HUES64 (cell line): ENCODE data around the gene PCSK5.

ENCODE experiments used
- H3K27ac ChIP-seq: 2 replicates; pipeline ENCODE4 v1.7.0; 2013; ENCODE audit warnings: low read depth, low read length, inconsistent platforms
- H3K27me3 ChIP-seq: 2 replicates; pipeline ENCODE4 v1.6.1; 2013; ENCODE audit warnings: mild to moderate bottlenecking, low read length; ENCODE audit not compliant: insufficient read depth
- H3K36me3 ChIP-seq: 2 replicates; pipeline ENCODE4 v1.6.1; 2013; ENCODE audit warnings: mild to moderate bottlenecking, low read length; ENCODE audit not compliant: insufficient read depth
- H3K4me1 ChIP-seq: 2 replicates; pipeline ENCODE4 v1.6.1; 2013; ENCODE audit warnings: mild to moderate bottlenecking, low read length, moderate library complexity; ENCODE audit not compliant: insufficient read depth
- H3K4me3 ChIP-seq: 2 replicates; pipeline ENCODE4 v1.5.1; 2013; ENCODE audit warnings: mild to moderate bottlenecking, low read length, moderate library complexity
- H3K9ac ChIP-seq: 2 replicates; pipeline ENCODE4 v1.6.1; 2013; ENCODE audit warnings: mild to moderate bottlenecking, low read depth, low read length
- H3K9me3 ChIP-seq: 2 replicates; pipeline ENCODE4 v1.6.1; 2013; ENCODE audit warnings: low read depth, low read length; ENCODE audit not compliant: insufficient read depth
- WGBS: fragments of 150-250, 120-280 bp; methylation state at CpG from one replicate; pipeline ENCODE4 v1.1.7; 2013; ENCODE audit warnings: missing lambda C conversion rate; 5-methylcytosine and 5-hydroxymethylcytosine counted together

Gene PCSK5

GRCh38 chr9:75990576-75991304 lies 100.3 kb downstream of the PCSK5 start:
- 78% methylated on average over 5 of the region's 6 CpGs for WGBS
- Histone ChIP-seq H3K4me3 (no peak overlapping the region), H3K36me3 (peaks cover 3% of the 10 kb centered on the region; the same call in 1 of the 2 replicates), H3K27me3 (no peaks in the 10 kb centered on the region), H3K9ac (no peak overlapping the region), H3K27ac (no peak overlapping the region), H3K9me3 (no peaks in the 10 kb centered on the region), H3K4me1 (peaks cover 4% of the 10 kb centered on the region; the same call in 1 of the 2 replicates)

- H3K36me3 ChIP-seq: no peaks in the 10 kb centered on the region
- no peaks in the 10 kb centered on the region for H3K9me3 ChIP-seq
- no peak overlapping the region for H3K4me3 ChIP-seq
- no peak overlapping the region for H3K9ac ChIP-seq
- H3K4me1 ChIP-seq: peaks cover 12% of the 10 kb centered on the region; the same call in 1 of the 2 replicates
- WGBS: 96% methylated on average over 8 of the region's 8 CpGs
- no peak overlapping the region for H3K27ac ChIP-seq
- H3K27me3 ChIP-seq: no peaks in the 10 kb centered on the region
These were observed 102.2 kb downstream of the PCSK5 start for GRCh38 chr9:75992482-75993206.

GRCh38 chr9:75993434-75993833 lies 103.0 kb downstream of the PCSK5 start:
- H3K9ac ChIP-seq: no peak overlapping the region
- H3K27ac ChIP-seq: no peak overlapping the region
- no peaks in the 10 kb centered on the region for H3K36me3 ChIP-seq
- H3K27me3 ChIP-seq: no peaks in the 10 kb centered on the region
- peaks cover 12% of the 10 kb centered on the region; the same call in 1 of the 2 replicates for H3K4me1 ChIP-seq
- H3K9me3 ChIP-seq: no peaks in the 10 kb centered on the region
- WGBS: 95% methylated on average over 3 of the region's 3 CpGs
- no peak overlapping the region for H3K4me3 ChIP-seq

GRCh38 chr9:75995066-75995465 lies 104.6 kb downstream of the PCSK5 start:
- H3K4me3 ChIP-seq: no peak overlapping the region

GRCh38 chr9:75996726-75997125 lies 106.3 kb downstream of the PCSK5 start:
- Histone ChIP-seq H3K9me3 (no peaks in the 10 kb centered on the region), H3K9ac (no peak overlapping the region), H3K36me3 (no peaks in the 10 kb centered on the region), H3K27me3 (no peaks in the 10 kb centered on the region), H3K4me1 (peaks cover 12% of the 10 kb centered on the region; the same call in 1 of the 2 replicates), H3K27ac (no peak overlapping the region), H3K4me3 (no peak overlapping the region)

More at GRCh38 chr9:75995066-75995465, 104.6 kb downstream of the PCSK5 start:
- Histone ChIP-seq H3K27me3 (no peaks in the 10 kb centered on the region), H3K4me1 (peaks cover 12% of the 10 kb centered on the region; the same call in 1 of the 2 replicates), H3K36me3 (no peaks in the 10 kb centered on the region), H3K9me3 (no peaks in the 10 kb centered on the region), H3K9ac (no peak overlapping the region), H3K27ac (no peak overlapping the region)

- Histone ChIP-seq H3K27me3 (no peaks in the 10 kb centered on the region), H3K27ac (no peak overlapping the region), H3K9me3 (no peaks in the 10 kb centered on the region), H3K36me3 (no peaks in the 10 kb centered on the region), H3K9ac (no peak overlapping the region), H3K4me3 (no peak overlapping the region), H3K4me1 (peaks cover 12% of the 10 kb centered on the region; the same call in 1 of the 2 replicates)
- WGBS: 93% methylated on average over 1 of the region's 1 CpG
These were observed 106.7 kb downstream of the PCSK5 start for GRCh38 chr9:75997206-75997605.

- Histone ChIP-seq H3K36me3 (no peaks in the 10 kb centered on the region), H3K27ac (no peak overlapping the region), H3K9me3 (no peaks in the 10 kb centered on the region), H3K27me3 (no peaks in the 10 kb centered on the region), H3K4me3 (no peak overlapping the region), H3K4me1 (peaks cover 12% of the 10 kb centered on the region; the same call in 1 of the 2 replicates), H3K9ac (no peak overlapping the region)
- 99% methylated on average over 4 of the region's 4 CpGs for WGBS
These were observed 107.8 kb downstream of the PCSK5 start for GRCh38 chr9:75998096-75998780.

- Histone ChIP-seq H3K36me3 (no peaks in the 10 kb centered on the region), H3K27me3 (no peaks in the 10 kb centered on the region), H3K4me3 (no peak overlapping the region), H3K9ac (no peak overlapping the region), H3K9me3 (no peaks in the 10 kb centered on the region), H3K4me1 (0 out of 2 replicates have a peak, but pooled peaks cover 5% of the 10 kb centered on the region), H3K27ac (no peak overlapping the region)
- 90% methylated on average over 2 of the region's 2 CpGs for WGBS
These were observed 111.0 kb downstream of the PCSK5 start for GRCh38 chr9:76001459-76001858.

GRCh38 chr9:76003041-76003440 lies 112.6 kb downstream of the PCSK5 start:
- no peak overlapping the region for H3K27ac ChIP-seq
- WGBS: 95% methylated on average over 5 of the region's 5 CpGs

GRCh38 chr9:76004526-76004925 lies 114.1 kb downstream of the PCSK5 start:
- Histone ChIP-seq H3K9me3 (no peaks in the 10 kb centered on the region), H3K36me3 (no peaks in the 10 kb centered on the region), H3K4me1 (no peaks in the 10 kb centered on the region), H3K27me3 (no peaks in the 10 kb centered on the region), H3K4me3 (no peak overlapping the region), H3K9ac (no peak overlapping the region), H3K27ac (no peak overlapping the region)
- 100% methylated on average over 1 of the region's 1 CpG for WGBS

More at GRCh38 chr9:76003041-76003440, 112.6 kb downstream of the PCSK5 start:
- H3K4me1 ChIP-seq: no peaks in the 10 kb centered on the region
- no peaks in the 10 kb centered on the region for H3K9me3 ChIP-seq
- no peaks in the 10 kb centered on the region for H3K36me3 ChIP-seq
- H3K4me3 ChIP-seq: no peak overlapping the region
- no peak overlapping the region for H3K9ac ChIP-seq
- no peaks in the 10 kb centered on the region for H3K27me3 ChIP-seq

GRCh38 chr9:76007935-76008334 lies 117.5 kb downstream of the PCSK5 start:
- H3K9me3 ChIP-seq: no peaks in the 10 kb centered on the region
- WGBS: 89% methylated on average over 2 of the region's 3 CpGs

More at GRCh38 chr9:76007935-76008334, 117.5 kb downstream of the PCSK5 start:
- no peak overlapping the region for H3K9ac ChIP-seq
- no peaks in the 10 kb centered on the region for H3K4me1 ChIP-seq
- no peaks in the 10 kb centered on the region for H3K36me3 ChIP-seq
- H3K27ac ChIP-seq: no peak overlapping the region
- H3K4me3 ChIP-seq: no peak overlapping the region
- H3K27me3 ChIP-seq: no peaks in the 10 kb centered on the region
